ENCODE results near the gene APPL2.
"Not testable (repeated sequence)": the region's sequence is repeated elsewhere in the genome, so short reads cannot be mapped to it uniquely, and the experiment has no call there.

The APPL2 gene

GRCh38 chr12:105256011-105256410, 20.0 kb upstream of the APPL2 start:
- no peak for ATAC-seq

GRCh38 chr12:105253866-105254513, 18.0 kb upstream of the APPL2 start:
- no peak for ATAC-seq

- no peak for ATAC-seq
These were observed 16.9 kb upstream of the APPL2 start for GRCh38 chr12:105252901-105253300.

- ATAC-seq: not testable (repeated sequence)
These were observed 9.9 kb upstream of the APPL2 start for GRCh38 chr12:105245776-105246427.

- no peak for ATAC-seq
These were observed 9.3 kb upstream of the APPL2 start for GRCh38 chr12:105245291-105245690.

GRCh38 chr12:105240228-105240627, 4.3 kb upstream of the APPL2 start:
- no peak for ATAC-seq

- ATAC-seq: no peak
These were observed 3.3 kb upstream of the APPL2 start for GRCh38 chr12:105239304-105239703.

- no peak for ATAC-seq
These were observed 1.7 kb upstream of the APPL2 start for GRCh38 chr12:105237666-105238065.

- peak in 1 of 2 donors; percentile 18 for ATAC-seq
These were observed 668 bp downstream of the APPL2 start for GRCh38 chr12:105235281-105235731.

GRCh38 chr12:105234197-105234596, 1.8 kb downstream of the APPL2 start:
- ATAC-seq: no peak

- ATAC-seq: no peak
These were observed 2.7 kb downstream of the APPL2 start for GRCh38 chr12:105233041-105233905.

- no peak for ATAC-seq
These were observed 4.6 kb downstream of the APPL2 start for GRCh38 chr12:105231396-105231795.

GRCh38 chr12:105229371-105229770, 6.6 kb downstream of the APPL2 start:
- no peak for ATAC-seq

GRCh38 chr12:105228966-105229365, 7.0 kb downstream of the APPL2 start:
- ATAC-seq: no peak

- peak; percentile 77 to 78 for ATAC-seq
These were observed 7.5 kb downstream of the APPL2 start for GRCh38 chr12:105228494-105228893.

GRCh38 chr12:105227879-105228278, 8.1 kb downstream of the APPL2 start:
- ATAC-seq: peak; percentile 59 to 77

- no peak for ATAC-seq
These were observed 9.8 kb downstream of the APPL2 start for GRCh38 chr12:105226219-105226618.

GRCh38 chr12:105225505-105226015, 10.4 kb downstream of the APPL2 start:
- no peak for ATAC-seq

GRCh38 chr12:105224399-105224798, 11.6 kb downstream of the APPL2 start:
- ATAC-seq: no peak

- no peak for ATAC-seq
These were observed 12.1 kb downstream of the APPL2 start for GRCh38 chr12:105223884-105224283.

GRCh38 chr12:105223352-105223845, 12.6 kb downstream of the APPL2 start:
- ATAC-seq: no peak

GRCh38 chr12:105222726-105223351, 13.1 kb downstream of the APPL2 start:
- ATAC-seq: no peak

- ATAC-seq: no peak
These were observed 13.7 kb downstream of the APPL2 start for GRCh38 chr12:105222284-105222655.
